ENCODE results near the gene P4HTM. TPM values are rescaled to one million over a fixed set of nuclear protein-coding genes. Genes with fewer than 3 reads are reported as not detected.

The P4HTM gene
- total RNA-seq, 1 experiment from 2014 or later: 18.8 TPM

DNA sequence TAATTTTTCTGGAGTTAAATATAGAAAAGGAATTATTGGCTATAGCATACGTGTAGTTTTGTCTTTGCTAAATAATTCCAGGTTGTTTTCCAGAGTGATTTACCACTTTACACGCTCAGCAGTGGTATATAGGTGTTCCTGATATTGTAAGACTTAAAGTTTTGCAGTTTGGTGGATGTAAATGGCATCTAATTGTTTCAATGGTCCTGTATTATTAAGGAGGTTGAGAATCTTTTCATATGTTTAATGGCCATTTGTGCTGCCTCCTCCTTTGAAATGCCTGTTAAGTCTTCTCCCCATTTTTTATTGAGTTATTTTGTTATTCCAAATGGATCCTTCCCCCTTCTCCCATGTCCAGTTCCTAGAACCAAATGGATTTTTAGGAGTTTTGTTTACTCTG is 26.4 kb upstream of the P4HTM start:
- intact Hi-C loops (cut with micrococcal nuclease): no loop called here
- no peak overlapping the region for H3K4me3 Mint-ChIP-seq (ENCODE audit: unreplicated experiment)
- peaks cover 5% of the 10 kb centered on the region for H3K4me1 Mint-ChIP-seq (ENCODE audit: insufficient read depth, unreplicated experiment)
- no peaks in the 10 kb centered on the region for H3K9me3 Mint-ChIP-seq (ENCODE audit: unreplicated experiment)
- TF ChIP-seq, protein P1, sequence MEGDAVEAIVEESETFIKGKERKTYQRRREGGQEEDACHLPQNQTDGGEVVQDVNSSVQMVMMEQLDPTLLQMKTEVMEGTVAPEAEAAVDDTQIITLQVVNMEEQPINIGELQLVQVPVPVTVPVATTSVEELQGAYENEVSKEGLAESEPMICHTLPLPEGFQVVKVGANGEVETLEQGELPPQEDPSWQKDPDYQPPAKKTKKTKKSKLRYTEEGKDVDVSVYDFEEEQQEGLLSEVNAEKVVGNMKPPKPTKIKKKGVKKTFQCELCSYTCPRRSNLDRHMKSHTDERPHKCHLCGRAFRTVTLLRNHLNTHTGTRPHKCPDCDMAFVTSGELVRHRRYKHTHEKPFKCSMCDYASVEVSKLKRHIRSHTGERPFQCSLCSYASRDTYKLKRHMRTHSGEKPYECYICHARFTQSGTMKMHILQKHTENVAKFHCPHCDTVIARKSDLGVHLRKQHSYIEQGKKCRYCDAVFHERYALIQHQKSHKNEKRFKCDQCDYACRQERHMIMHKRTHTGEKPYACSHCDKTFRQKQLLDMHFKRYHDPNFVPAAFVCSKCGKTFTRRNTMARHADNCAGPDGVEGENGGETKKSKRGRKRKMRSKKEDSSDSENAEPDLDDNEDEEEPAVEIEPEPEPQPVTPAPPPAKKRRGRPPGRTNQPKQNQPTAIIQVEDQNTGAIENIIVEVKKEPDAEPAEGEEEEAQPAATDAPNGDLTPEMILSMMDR (IDR thresholded peaks at IDR 0.05; ENCODE audit: unreplicated experiment): no peak
- CTCF ChIA-PET: no interaction called here
- no peak overlapping the region for H3K27ac Mint-ChIP-seq (ENCODE audit: low read depth, unreplicated experiment)
- no peak for DNase-seq (ENCODE audit: unreplicated experiment)
- POLR2A ChIA-PET: interaction anchor here (0.6 kb wide), 1 partner anchor 465 kb away, joined by 3 read pairs; the partner anchor contains the start of gene NICN1
- peaks cover 73% of the 10 kb centered on the region for H3K36me3 Mint-ChIP-seq (ENCODE audit: insufficient read depth, unreplicated experiment)
- H3K27me3 Mint-ChIP-seq (ENCODE audit: insufficient read depth, unreplicated experiment): no peaks in the 10 kb centered on the region
- BruUV-seq (replicated peaks): no TSS peak

DNA sequence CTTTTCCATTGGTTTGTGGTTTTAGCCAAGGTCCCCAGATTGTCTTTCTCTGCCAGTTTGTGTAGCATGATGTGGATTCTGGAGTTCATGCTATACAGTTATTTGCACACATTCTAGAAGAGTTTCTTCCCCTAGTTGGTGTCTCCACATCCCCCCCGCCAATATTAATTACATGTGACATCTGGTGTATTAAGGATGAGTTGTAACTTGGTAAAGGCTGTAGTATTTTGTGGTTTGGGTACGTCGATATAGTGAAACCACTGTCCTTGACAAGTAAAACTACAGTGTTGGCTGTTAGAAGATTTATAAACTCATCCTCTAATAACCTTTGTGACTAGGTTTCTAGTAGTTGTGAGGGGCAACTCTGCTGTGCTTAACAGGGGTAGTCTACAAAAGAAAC is 23.7 kb upstream of the P4HTM start:
- intact Hi-C loops (cut with micrococcal nuclease): no loop called here
- Mint-ChIP-seq H3K36me3 (ENCODE audit: insufficient read depth, unreplicated experiment) (peaks cover 81% of the 10 kb centered on the region), H3K27me3 (ENCODE audit: insufficient read depth, unreplicated experiment) (no peaks in the 10 kb centered on the region), H3K27ac (ENCODE audit: low read depth, unreplicated experiment) (no peak overlapping the region), H3K4me1 (ENCODE audit: insufficient read depth, unreplicated experiment) (peaks cover 5% of the 10 kb centered on the region), H3K4me3 (ENCODE audit: unreplicated experiment) (no peak overlapping the region), H3K9me3 (ENCODE audit: unreplicated experiment) (no peaks in the 10 kb centered on the region)
- CTCF ChIA-PET: interaction anchor here (1.2 to 1.5 kb wide), 2 partner anchors 9 to 22 kb away, joined by 3 read pairs; no protein-coding TSS in a partner anchor
- POLR2A ChIA-PET: no interaction called here
- TF ChIP-seq, protein P1 (IDR thresholded peaks at IDR 0.05; ENCODE audit: unreplicated experiment): no peak
- no TSS peak for BruUV-seq (replicated peaks)
- DNase-seq (ENCODE audit: unreplicated experiment): no peak

DNA sequence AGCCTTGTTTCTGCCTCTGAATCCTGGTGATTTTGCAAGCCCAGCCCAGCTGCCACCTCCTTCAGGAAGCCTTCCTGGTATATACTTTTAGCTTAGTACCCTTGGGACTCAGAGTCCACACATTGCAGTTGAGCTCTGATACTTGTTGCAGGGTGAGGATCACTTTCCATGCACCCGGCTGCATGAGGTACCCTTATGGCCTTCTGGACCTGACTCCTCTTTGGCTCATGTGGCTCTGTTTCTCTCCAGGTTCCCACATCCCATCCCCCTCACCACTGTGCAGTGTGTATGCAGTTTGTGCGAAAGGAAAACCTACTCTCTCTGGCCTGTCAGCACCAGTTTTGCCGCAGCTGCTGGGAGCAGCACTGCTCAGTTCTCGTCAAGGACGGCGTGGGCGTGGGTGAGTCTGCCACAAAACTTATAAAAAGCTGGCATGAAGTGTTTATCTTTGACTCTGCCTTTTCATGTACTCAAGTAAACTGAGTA is 23.1 kb upstream of the P4HTM start:
- no peak overlapping the region for H3K4me3 Mint-ChIP-seq (ENCODE audit: unreplicated experiment)
- intact Hi-C loops (cut with micrococcal nuclease): no loop called here
- no peak overlapping the region for H3K27ac Mint-ChIP-seq (ENCODE audit: low read depth, unreplicated experiment)
- no peak for DNase-seq (ENCODE audit: unreplicated experiment)
- POLR2A ChIA-PET: no interaction called here
- H3K9me3 Mint-ChIP-seq (ENCODE audit: unreplicated experiment): no peaks in the 10 kb centered on the region
- TF ChIP-seq, protein P1 (IDR thresholded peaks at IDR 0.05; ENCODE audit: unreplicated experiment): no peak
- H3K27me3 Mint-ChIP-seq (ENCODE audit: insufficient read depth, unreplicated experiment): no peaks in the 10 kb centered on the region
- CTCF ChIA-PET: interaction anchor here (1.2 to 1.5 kb wide), 2 partner anchors 10 to 21 kb away, joined by 3 read pairs; no protein-coding TSS in a partner anchor
- BruUV-seq (replicated peaks): no TSS peak
- peaks cover 5% of the 10 kb centered on the region for H3K4me1 Mint-ChIP-seq (ENCODE audit: insufficient read depth, unreplicated experiment)
- H3K36me3 Mint-ChIP-seq (ENCODE audit: insufficient read depth, unreplicated experiment): peaks cover 85% of the 10 kb centered on the region

DNA sequence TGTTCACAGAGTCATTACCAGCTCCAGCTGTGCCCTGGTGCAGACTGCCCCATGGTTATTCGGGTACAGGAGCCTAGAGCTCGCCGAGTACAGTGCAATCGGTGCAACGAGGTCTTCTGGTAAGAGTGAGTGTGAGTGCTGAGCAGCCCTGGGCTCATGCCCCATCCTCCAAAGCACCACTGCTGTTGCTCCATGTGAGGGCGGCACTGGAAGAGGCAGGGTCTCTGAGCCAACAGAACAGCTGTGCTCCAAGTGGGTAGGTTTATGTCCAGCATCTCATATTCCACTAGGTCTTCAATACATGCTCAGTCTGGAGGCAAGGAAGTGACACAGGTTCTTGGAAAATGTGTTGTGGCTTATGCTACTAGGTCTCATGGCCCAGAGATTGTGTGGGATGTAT is 19.5 kb upstream of the P4HTM start:
- ChIA-PET CTCF (interaction anchor here (0.6 to 0.9 kb wide), 2 partner anchors 28 to 36 kb away, joined by 3 to 5 read pairs; partner anchors contain the start of gene WDR6), POLR2A (interaction anchor here (0.7 to 2.1 kb wide), 3 partner anchors 9 to 51 kb away, joined by 4 to 7 read pairs (median 4); partner anchors contain the start of gene WDR6)
- Mint-ChIP-seq H3K36me3 (ENCODE audit: insufficient read depth, unreplicated experiment) (peaks cover 90% of the 10 kb centered on the region), H3K9me3 (ENCODE audit: unreplicated experiment) (no peaks in the 10 kb centered on the region), H3K4me3 (ENCODE audit: unreplicated experiment) (no peak overlapping the region), H3K27me3 (ENCODE audit: insufficient read depth, unreplicated experiment) (no peaks in the 10 kb centered on the region), H3K4me1 (ENCODE audit: insufficient read depth, unreplicated experiment) (peaks cover 5% of the 10 kb centered on the region), H3K27ac (ENCODE audit: low read depth, unreplicated experiment) (no peak overlapping the region)
- BruUV-seq (replicated peaks): no TSS peak
- DNase-seq (ENCODE audit: unreplicated experiment): no peak
- TF ChIP-seq, protein P1 (IDR thresholded peaks at IDR 0.05; ENCODE audit: unreplicated experiment): no peak
- intact Hi-C loops (cut with micrococcal nuclease): no loop called here

All from MCF 10A (cell line).